ENCODE measurements around the gene OR6V1.
"Not testable (repeated sequence)": the region's sequence is repeated elsewhere in the genome, so short reads cannot be mapped to it uniquely, and the experiment has no call there.

OR6V1 gene

DNA sequence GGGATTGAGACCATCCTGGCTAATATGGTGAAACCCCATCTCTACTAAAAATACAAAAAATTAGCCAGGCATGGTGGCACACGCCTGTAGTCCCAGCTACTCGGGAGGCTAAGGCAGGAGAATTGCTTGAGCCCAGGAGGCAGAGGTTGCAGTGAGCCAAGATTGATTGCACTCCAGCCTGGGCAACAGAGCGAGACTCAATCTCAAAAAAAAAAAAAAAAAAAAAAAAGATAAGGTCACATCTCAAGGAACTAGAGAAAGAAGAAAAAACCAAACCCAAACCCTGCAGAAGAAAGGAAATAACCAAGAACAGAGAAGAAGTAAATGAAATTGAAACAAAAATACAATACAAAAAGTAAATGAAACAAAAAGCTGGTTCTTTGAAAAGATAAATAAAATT is 33.5 kb downstream of the OR6V1 start:
- H3K4me3 ChIP-seq (ENCODE audit: low read length in 2 of 2); H4K91ac ChIP-seq (ENCODE audit: low read depth, low read length, poor library complexity); H2BK12ac ChIP-seq (ENCODE audit: low read length); H3K36me3 ChIP-seq (replicated peaks in 1 of 2; ENCODE audit: control insufficient read depth in 2 of 2, insufficient read depth in 2 of 2, low read length in 2 of 2); H3K4ac ChIP-seq (ENCODE audit: low read length); H2BK5ac ChIP-seq (ENCODE audit: low read length); H3K9ac ChIP-seq (ENCODE audit: low read depth, low read length, poor library complexity); H3K4me1 ChIP-seq (ENCODE audit: control insufficient read depth in 2 of 2, insufficient read depth in 1 of 2, low read depth in 1 of 2, low read length in 2 of 2); H2AFZ ChIP-seq (ENCODE audit: low read length); H3K4me2 ChIP-seq (ENCODE audit: insufficient read depth, low read length, poor library complexity, severe bottlenecking); H2BK15ac ChIP-seq (ENCODE audit: low read length); DNase-seq (ENCODE audit: low spot score); H3K18ac ChIP-seq (ENCODE audit: low read length); H3K14ac ChIP-seq (ENCODE audit: low read length); H3K27ac ChIP-seq (replicated peaks; ENCODE audit: low read length); H2AK5ac ChIP-seq (ENCODE audit: low read depth, low read length); H4K8ac ChIP-seq (ENCODE audit: low read depth, low read length); H3K79me1 ChIP-seq (ENCODE audit: low read depth, low read length); H3K23ac ChIP-seq (ENCODE audit: low read depth, low read length, poor library complexity); H2BK120ac ChIP-seq (ENCODE audit: low read depth, low read length); H3K27me3 ChIP-seq (ENCODE audit: control insufficient read depth in 3 of 3, insufficient read depth in 3 of 3, low read depth in 1 of 3, low read length in 3 of 3); H3K9me3 ChIP-seq (replicated peaks in 1 of 2; ENCODE audit: control insufficient read depth in 2 of 2, insufficient read depth in 1 of 2, low read depth in 1 of 2, low read length in 2 of 2): not testable (repeated sequence)
- WGBS, 2 donors (ENCODE audit: extremely low coverage in 2 of 2, insufficient read length in 2 of 2, insufficient replicate concordance in 1 of 2): no CpG with 5 or more reads among the region's 3 CpGs

DNA sequence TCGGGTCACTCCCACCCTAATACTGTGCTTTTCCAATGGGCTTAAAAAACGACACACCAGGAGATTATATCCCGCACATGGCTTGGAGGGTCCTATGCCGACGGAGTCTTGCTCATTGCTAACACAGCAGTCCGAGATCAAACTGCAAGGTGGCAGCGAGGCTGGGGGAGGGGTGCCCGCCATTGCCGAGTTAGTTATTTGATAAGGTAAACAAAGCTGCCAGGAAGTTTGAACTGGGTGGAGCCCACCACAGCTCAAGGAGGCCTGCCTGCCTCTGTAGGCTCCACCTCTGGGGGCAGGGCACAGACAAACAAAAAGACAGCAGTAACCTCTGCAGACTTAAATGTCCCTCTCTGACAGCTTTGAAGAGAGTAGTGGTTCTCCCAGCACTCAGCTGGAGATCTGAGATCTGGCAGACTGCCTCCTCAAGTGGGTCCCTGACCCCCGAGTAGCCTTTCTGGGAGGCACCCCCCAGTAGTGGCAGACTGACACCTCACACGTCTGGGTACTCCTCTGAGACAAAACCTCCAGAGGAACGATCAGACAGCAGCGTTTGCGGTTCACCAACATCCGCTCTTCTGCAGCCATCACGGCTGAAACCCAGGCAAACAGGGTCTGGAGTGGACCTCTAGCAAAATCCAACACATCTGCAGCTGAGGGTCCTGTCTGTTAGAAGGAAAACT is 36.5 kb downstream of the OR6V1 start:
- H3K4me2 ChIP-seq (ENCODE audit: insufficient read depth, low read length, poor library complexity, severe bottlenecking); H3K9ac ChIP-seq (ENCODE audit: low read depth, low read length, poor library complexity); H4K91ac ChIP-seq (ENCODE audit: low read depth, low read length, poor library complexity); H3K9me3 ChIP-seq (replicated peaks in 1 of 2; ENCODE audit: control insufficient read depth in 2 of 2, insufficient read depth in 1 of 2, low read depth in 1 of 2, low read length in 2 of 2); H2BK12ac ChIP-seq (ENCODE audit: low read length); H3K27ac ChIP-seq (replicated peaks; ENCODE audit: low read length); H2AFZ ChIP-seq (ENCODE audit: low read length); H3K79me1 ChIP-seq (ENCODE audit: low read depth, low read length); H3K14ac ChIP-seq (ENCODE audit: low read length); H2BK5ac ChIP-seq (ENCODE audit: low read length); DNase-seq (ENCODE audit: low spot score); H3K18ac ChIP-seq (ENCODE audit: low read length); H2BK120ac ChIP-seq (ENCODE audit: low read depth, low read length); H4K8ac ChIP-seq (ENCODE audit: low read depth, low read length); H3K27me3 ChIP-seq (ENCODE audit: control insufficient read depth in 3 of 3, insufficient read depth in 3 of 3, low read depth in 1 of 3, low read length in 3 of 3); H2AK5ac ChIP-seq (ENCODE audit: low read depth, low read length); H3K4me1 ChIP-seq (ENCODE audit: control insufficient read depth in 2 of 2, insufficient read depth in 1 of 2, low read depth in 1 of 2, low read length in 2 of 2); H3K4me3 ChIP-seq (ENCODE audit: low read length in 2 of 2); H3K36me3 ChIP-seq (replicated peaks in 1 of 2; ENCODE audit: control insufficient read depth in 2 of 2, insufficient read depth in 2 of 2, low read length in 2 of 2); H3K23ac ChIP-seq (ENCODE audit: low read depth, low read length, poor library complexity); H2BK15ac ChIP-seq (ENCODE audit: low read length); H3K4ac ChIP-seq (ENCODE audit: low read length): not testable (repeated sequence)
- no CpG with 5 or more reads among the region's 16 CpGs for WGBS, 2 donors (ENCODE audit: extremely low coverage in 2 of 2, insufficient read length in 2 of 2, insufficient replicate concordance in 1 of 2)

DNA sequence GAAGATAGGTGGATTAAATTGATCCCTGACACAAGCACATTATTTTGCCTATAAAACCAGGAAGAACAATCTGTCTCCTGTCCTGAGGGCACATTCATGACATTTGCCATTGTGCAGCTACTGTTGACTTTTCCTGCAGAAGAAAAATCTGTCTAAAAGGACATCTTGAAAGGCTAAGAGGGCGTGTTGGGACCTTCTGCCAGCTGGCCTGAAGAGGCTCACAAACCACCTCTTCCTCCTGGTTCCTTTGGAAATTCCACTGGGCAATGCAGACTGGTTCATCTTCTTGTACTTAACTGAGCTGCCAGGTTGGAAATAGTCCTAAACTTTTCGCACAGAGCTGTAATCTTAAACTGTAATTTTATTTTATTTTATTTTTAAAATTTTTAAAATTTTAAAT is 44.0 kb downstream of the OR6V1 start:
- no peak overlapping the region for H2BK5ac ChIP-seq (ENCODE audit: low read length)
- WGBS, 2 donors (ENCODE audit: extremely low coverage in 2 of 2, insufficient read length in 2 of 2, insufficient replicate concordance in 1 of 2): no CpG with 5 or more reads among the region's 2 CpGs

DNA sequence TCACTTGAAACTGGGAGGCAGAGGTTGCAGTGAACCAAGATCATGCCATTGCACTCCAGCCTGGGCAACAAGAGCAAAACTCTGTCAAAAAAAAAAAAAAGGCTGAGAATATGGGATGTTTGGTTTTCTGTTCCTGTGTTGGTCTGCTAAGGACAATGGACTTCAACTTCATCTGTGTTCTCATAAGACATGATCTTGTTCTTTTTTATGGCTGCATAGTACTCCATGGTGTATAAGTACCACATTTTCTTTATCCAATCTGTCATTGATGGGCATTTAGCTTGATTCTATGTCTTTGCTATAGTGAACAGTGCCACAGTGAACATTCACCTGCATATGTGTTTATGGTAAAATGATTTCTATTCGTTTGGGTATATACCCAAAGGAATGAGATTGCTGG is 47.4 kb downstream of the OR6V1 start:
- not testable (repeated sequence) for H4K91ac ChIP-seq (ENCODE audit: low read depth, low read length, poor library complexity); H4K8ac ChIP-seq (ENCODE audit: low read depth, low read length); H2AFZ ChIP-seq (ENCODE audit: low read length); H3K14ac ChIP-seq (ENCODE audit: low read length); H3K27me3 ChIP-seq (ENCODE audit: control insufficient read depth in 3 of 3, insufficient read depth in 3 of 3, low read depth in 1 of 3, low read length in 3 of 3); H3K27ac ChIP-seq (replicated peaks; ENCODE audit: low read length); H3K79me1 ChIP-seq (ENCODE audit: low read depth, low read length); H2BK12ac ChIP-seq (ENCODE audit: low read length); H2AK5ac ChIP-seq (ENCODE audit: low read depth, low read length); DNase-seq (ENCODE audit: low spot score); H2BK5ac ChIP-seq (ENCODE audit: low read length); H3K23ac ChIP-seq (ENCODE audit: low read depth, low read length, poor library complexity); H3K4me2 ChIP-seq (ENCODE audit: insufficient read depth, low read length, poor library complexity, severe bottlenecking); H3K9me3 ChIP-seq (replicated peaks in 1 of 2; ENCODE audit: control insufficient read depth in 2 of 2, insufficient read depth in 1 of 2, low read depth in 1 of 2, low read length in 2 of 2); H3K4ac ChIP-seq (ENCODE audit: low read length); H2BK120ac ChIP-seq (ENCODE audit: low read depth, low read length); H3K4me3 ChIP-seq (ENCODE audit: low read length in 2 of 2); H3K18ac ChIP-seq (ENCODE audit: low read length); H3K9ac ChIP-seq (ENCODE audit: low read depth, low read length, poor library complexity); H3K36me3 ChIP-seq (replicated peaks in 1 of 2; ENCODE audit: control insufficient read depth in 2 of 2, insufficient read depth in 2 of 2, low read length in 2 of 2); H2BK15ac ChIP-seq (ENCODE audit: low read length); H3K4me1 ChIP-seq (ENCODE audit: control insufficient read depth in 2 of 2, insufficient read depth in 1 of 2, low read depth in 1 of 2, low read length in 2 of 2)
- no CpG with 5 or more reads among the region's 1 CpG for WGBS, 2 donors (ENCODE audit: extremely low coverage in 2 of 2, insufficient read length in 2 of 2, insufficient replicate concordance in 1 of 2)

More for the DNA sequence above, 44.0 kb downstream of the OR6V1 start:
- Histone ChIP-seq H2AK5ac (ENCODE audit: low read depth, low read length) (no peak overlapping the region), H3K36me3 (replicated peaks in 1 of 2; ENCODE audit: control insufficient read depth in 2 of 2, insufficient read depth in 2 of 2, low read length in 2 of 2) (no peaks in the 10 kb centered on the region), H2AFZ (ENCODE audit: low read length) (no peak overlapping the region), H2BK12ac (ENCODE audit: low read length) (no peak overlapping the region), H3K4me1 (ENCODE audit: control insufficient read depth in 2 of 2, insufficient read depth in 1 of 2, low read depth in 1 of 2, low read length in 2 of 2) (no peaks in the 10 kb centered on the region), H3K18ac (ENCODE audit: low read length) (no peak overlapping the region), H3K4ac (ENCODE audit: low read length) (no peak overlapping the region), H3K9me3 (replicated peaks in 1 of 2; ENCODE audit: control insufficient read depth in 2 of 2, insufficient read depth in 1 of 2, low read depth in 1 of 2, low read length in 2 of 2) (peaks cover 0 to 4% of the 10 kb centered on the region in 2 donors), H3K27ac (replicated peaks; ENCODE audit: low read length) (no peak overlapping the region), H3K27me3 (ENCODE audit: control insufficient read depth in 3 of 3, insufficient read depth in 3 of 3, low read depth in 1 of 3, low read length in 3 of 3) (no peaks in the 10 kb centered on the region), H2BK15ac (ENCODE audit: low read length) (no peak overlapping the region), H3K14ac (ENCODE audit: low read length) (no peak overlapping the region), H3K79me1 (ENCODE audit: low read depth, low read length) (no peaks in the 10 kb centered on the region), H3K4me3 (ENCODE audit: low read length in 2 of 2) (no peak overlapping the region), H3K4me2 (ENCODE audit: insufficient read depth, low read length, poor library complexity, severe bottlenecking) (no peak overlapping the region), H3K9ac (ENCODE audit: low read depth, low read length, poor library complexity) (no peak overlapping the region), H3K23ac (ENCODE audit: low read depth, low read length, poor library complexity) (no peak overlapping the region), H4K8ac (ENCODE audit: low read depth, low read length) (no peak overlapping the region), H4K91ac (ENCODE audit: low read depth, low read length, poor library complexity) (no peak overlapping the region), H2BK120ac (ENCODE audit: low read depth, low read length) (no peak overlapping the region)
- no peak for DNase-seq (ENCODE audit: low spot score)

Measured in neuronal stem cell (in vitro differentiated cells).